ENCODE results near the gene MPPED1.

Gene MPPED1

DNA sequence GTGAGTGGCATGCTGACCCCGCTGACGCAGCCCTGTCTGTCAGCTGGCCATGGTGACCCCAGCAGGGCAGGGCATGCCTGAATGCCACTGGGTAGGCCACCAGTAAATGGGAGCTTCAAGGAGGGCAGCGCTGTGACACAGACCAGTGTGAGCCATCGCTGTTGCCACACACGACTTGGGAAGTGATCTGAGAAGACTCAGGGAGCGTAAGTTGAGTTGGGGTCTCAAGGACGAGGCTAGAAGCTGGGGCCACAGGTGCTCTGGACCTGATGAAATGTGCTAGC lies 28.2 kb downstream of the MPPED1 start:
- Mint-ChIP-seq H3K27ac (ENCODE audit: low read depth) (no peak overlapping the region), H3K27me3 (peaks cover 74% of the 10 kb centered on the region)
- no peak for ATAC-seq (replicated peaks; ENCODE audit: extremely low read depth, poor library complexity, severe bottlenecking)

DNA sequence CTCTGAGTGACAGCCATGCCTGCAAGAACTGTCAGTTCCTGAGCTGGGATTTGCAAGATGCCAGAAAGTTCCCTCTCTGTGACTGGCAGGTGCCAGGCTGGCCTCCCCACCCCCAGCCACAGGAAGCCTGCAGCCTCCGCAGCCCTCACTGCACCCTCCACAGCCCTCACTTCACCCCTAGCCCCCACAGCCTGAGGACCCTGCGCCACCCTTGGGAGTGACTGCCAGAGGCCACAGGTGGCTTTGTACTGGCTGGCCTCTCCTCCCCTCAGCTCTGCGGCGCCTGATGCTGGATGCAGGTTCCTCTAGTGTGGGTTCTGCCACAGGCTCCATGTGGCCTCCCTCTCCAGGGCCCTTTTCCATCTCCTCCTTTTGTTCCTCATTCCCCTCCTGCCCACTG lies 28.7 kb downstream of the MPPED1 start:
- Mint-ChIP-seq H3K27ac (ENCODE audit: low read depth) (no peak overlapping the region), H3K4me3 (no peak overlapping the region), H3K36me3 (ENCODE audit: insufficient read depth) (no peaks in the 10 kb centered on the region), H3K4me1 (no peaks in the 10 kb centered on the region), H3K27me3 (peaks cover 69% of the 10 kb centered on the region), H3K9me3 (no peaks in the 10 kb centered on the region)
- DNase-seq (ENCODE audit: low spot score in 2 of 2), result no peak
- ATAC-seq (replicated peaks; ENCODE audit: extremely low read depth, poor library complexity, severe bottlenecking), result no peak

More for the DNA sequence above, 28.2 kb downstream of the MPPED1 start:
- H3K9me3 Mint-ChIP-seq, result no peaks in the 10 kb centered on the region
- DNase-seq (ENCODE audit: low spot score in 2 of 2), result no peak
- no peaks in the 10 kb centered on the region for H3K36me3 Mint-ChIP-seq (ENCODE audit: insufficient read depth)
- H3K4me3 Mint-ChIP-seq, result no peak overlapping the region
- no peaks in the 10 kb centered on the region for H3K4me1 Mint-ChIP-seq

DNA sequence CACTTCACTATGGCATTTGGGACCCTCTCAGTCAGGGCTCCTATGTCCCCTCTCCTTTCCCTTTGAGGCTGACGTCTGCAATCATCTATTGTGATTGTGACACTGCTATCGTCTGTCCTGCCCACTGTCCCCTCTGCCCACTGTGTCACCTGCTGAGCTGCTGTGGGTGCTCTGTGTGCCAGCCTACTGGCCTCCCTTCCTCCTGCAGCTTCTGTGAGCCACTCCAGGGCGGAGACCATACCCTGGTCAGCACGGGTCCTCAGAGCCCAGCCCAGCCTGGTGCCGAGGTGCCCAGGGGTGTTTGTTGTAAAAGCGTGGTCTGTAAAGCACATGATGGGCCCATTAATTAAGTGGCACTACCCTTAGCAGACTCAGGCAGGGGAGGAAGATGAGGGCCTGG lies 29.4 kb downstream of the MPPED1 start:
- Mint-ChIP-seq H3K4me3 (no peak overlapping the region), H3K27ac (ENCODE audit: low read depth) (no peak overlapping the region)
- no peak for ATAC-seq (replicated peaks; ENCODE audit: extremely low read depth, poor library complexity, severe bottlenecking)

DNA sequence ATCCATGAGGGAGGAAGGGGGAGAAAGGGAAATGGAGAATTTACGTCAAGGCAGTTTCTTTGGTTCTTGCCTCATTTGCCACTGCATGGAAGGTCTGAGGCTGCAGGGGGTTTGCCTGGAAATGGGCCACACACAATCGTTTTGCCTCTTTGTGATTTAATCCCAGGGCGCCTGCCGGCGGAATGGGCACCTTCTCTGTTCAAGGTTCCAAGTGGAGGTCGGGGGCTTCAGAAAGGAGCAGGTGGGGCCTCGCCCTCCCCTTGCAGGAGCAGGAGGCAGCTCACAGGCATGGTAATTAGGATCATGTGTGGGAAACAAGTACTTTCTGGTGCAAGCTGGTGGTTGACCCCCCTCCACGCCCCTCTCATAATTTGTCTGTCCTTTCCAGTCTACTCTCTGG lies 29.9 kb downstream of the MPPED1 start:
- Mint-ChIP-seq H3K36me3 (ENCODE audit: insufficient read depth) (no peaks in the 10 kb centered on the region), H3K4me1 (no peaks in the 10 kb centered on the region), H3K9me3 (no peaks in the 10 kb centered on the region), H3K27me3 (peaks cover 74% of the 10 kb centered on the region), H3K4me3 (no peak overlapping the region), H3K27ac (ENCODE audit: low read depth) (no peak overlapping the region)
- no peak for DNase-seq (ENCODE audit: low spot score in 2 of 2)
- ATAC-seq (replicated peaks; ENCODE audit: extremely low read depth, poor library complexity, severe bottlenecking), result no peak

More for the DNA sequence above, 29.4 kb downstream of the MPPED1 start:
- Mint-ChIP-seq H3K9me3 (no peaks in the 10 kb centered on the region), H3K36me3 (ENCODE audit: insufficient read depth) (no peaks in the 10 kb centered on the region), H3K27me3 (peaks cover 73% of the 10 kb centered on the region), H3K4me1 (no peaks in the 10 kb centered on the region)
- DNase-seq (ENCODE audit: low spot score in 2 of 2), result no peak

DNA sequence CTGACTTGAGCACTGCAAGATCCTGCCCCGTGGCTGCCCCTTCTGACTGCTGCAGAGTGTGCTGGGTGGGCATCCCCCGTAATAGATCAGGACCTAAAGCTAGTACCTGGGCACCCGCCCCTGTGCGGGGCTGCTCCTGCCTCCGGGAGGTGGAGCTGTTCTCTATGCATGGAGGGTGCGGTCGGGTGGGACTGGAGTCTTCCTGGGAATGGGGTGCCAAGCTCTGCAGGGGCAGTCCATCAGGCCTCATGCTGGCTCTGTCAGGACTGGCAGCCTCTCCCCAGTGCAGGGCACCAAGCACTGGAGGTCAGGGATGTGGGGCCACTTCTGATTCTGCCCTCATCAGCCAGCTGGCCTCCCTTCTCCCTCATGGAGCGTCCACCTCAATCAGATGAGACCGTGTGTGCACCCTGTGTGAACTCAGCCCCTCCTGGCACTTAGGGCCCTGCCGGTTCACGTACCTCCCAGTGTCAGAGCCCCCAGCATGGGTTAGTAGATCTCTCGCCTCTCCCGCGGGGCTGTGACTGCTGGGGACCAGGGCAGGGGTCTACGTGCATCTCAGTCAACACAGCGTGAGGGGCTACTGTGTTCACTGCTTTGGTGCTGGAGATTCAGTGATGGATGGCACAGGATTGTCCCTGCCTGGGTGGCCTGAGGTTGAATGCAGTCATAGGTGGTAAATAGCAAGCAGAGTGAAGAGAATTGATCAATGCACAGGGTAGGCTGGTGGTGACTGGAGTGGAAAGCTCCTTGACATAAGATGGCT lies 30.8 kb downstream of the MPPED1 start:
- no peak overlapping the region for H3K4me3 Mint-ChIP-seq
- H3K36me3 Mint-ChIP-seq (ENCODE audit: insufficient read depth), result no peaks in the 10 kb centered on the region
- no peak overlapping the region for H3K27ac Mint-ChIP-seq (ENCODE audit: low read depth)
- H3K9me3 Mint-ChIP-seq, result no peaks in the 10 kb centered on the region
- DNase-seq (ENCODE audit: low spot score in 2 of 2) (no peak), ATAC-seq (replicated peaks; ENCODE audit: extremely low read depth, poor library complexity, severe bottlenecking) (no peak)
- no peaks in the 10 kb centered on the region for H3K4me1 Mint-ChIP-seq
- peaks cover 65% of the 10 kb centered on the region for H3K27me3 Mint-ChIP-seq

DNA sequence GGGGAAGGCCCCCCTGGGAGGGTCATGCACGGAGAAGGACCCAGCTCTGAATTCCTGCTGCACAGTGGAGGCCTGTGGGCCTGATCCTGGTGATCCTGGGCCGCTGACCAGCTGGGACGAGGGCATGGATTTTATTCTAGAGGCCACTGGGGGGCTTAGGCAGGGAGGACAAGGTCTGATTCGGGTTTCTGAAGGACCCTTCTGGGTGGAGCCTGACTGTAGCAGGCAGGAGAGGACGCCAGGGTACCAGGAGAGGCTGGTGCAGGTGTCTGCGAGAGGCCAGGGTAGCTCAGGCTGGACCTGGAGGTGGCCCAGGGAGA lies 31.3 kb downstream of the MPPED1 start:
- DNase-seq (ENCODE audit: low spot score in 2 of 2) (no peak), ATAC-seq (replicated peaks; ENCODE audit: extremely low read depth, poor library complexity, severe bottlenecking) (no peak)
- H3K36me3 Mint-ChIP-seq (ENCODE audit: insufficient read depth), result no peaks in the 10 kb centered on the region
- H3K9me3 Mint-ChIP-seq, result no peaks in the 10 kb centered on the region
- no peak overlapping the region for H3K4me3 Mint-ChIP-seq
- no peaks in the 10 kb centered on the region for H3K4me1 Mint-ChIP-seq
- no peak overlapping the region for H3K27ac Mint-ChIP-seq (ENCODE audit: low read depth)
- peaks cover 60% of the 10 kb centered on the region for H3K27me3 Mint-ChIP-seq

DNA sequence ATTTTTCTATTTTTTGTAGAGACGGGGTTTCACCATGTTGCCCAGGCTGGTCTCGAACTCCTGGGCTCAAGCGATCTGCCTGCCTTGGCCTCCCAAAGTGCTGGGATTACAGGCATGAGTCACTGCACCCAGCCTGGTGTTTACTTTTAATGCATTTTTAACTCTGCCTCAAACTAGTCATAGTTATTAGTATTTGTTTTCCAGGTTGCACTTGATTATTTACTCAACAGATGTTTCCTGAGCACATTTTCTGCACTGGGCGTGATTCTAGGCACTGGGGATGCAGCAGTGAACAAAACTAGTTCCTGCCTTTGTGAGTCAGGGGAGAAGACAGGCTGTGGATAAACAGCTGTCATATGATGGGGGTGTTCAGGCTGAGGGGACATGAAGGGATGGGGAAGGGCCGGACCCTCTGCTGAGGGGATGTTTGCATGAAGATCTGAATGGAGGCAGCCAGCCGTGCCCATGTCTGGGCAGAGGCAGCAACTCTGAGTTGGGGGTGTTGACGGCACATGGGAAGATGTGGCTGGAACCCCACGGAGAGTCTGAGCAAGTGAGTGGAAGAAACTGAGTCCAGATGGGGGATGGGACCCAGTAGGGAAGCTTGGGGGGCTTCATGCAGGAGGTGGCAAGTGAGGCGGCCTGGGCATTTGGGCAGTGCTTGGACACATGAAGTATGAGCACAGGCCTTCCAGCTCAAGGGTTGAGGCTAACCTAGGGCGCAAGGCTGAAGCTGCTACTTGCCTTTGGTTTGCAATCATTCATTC lies 34.4 kb downstream of the MPPED1 start:
- no peaks in the 10 kb centered on the region for H3K4me1 Mint-ChIP-seq
- ATAC-seq (replicated peaks; ENCODE audit: extremely low read depth, poor library complexity, severe bottlenecking), result no peak
- no peak overlapping the region for H3K4me3 Mint-ChIP-seq
- H3K36me3 Mint-ChIP-seq (ENCODE audit: insufficient read depth), result no peaks in the 10 kb centered on the region
- no peaks in the 10 kb centered on the region for H3K9me3 Mint-ChIP-seq
- no peak for DNase-seq (ENCODE audit: low spot score in 2 of 2)
- peaks cover 32% of the 10 kb centered on the region for H3K27me3 Mint-ChIP-seq
- no peak overlapping the region for H3K27ac Mint-ChIP-seq (ENCODE audit: low read depth)

DNA sequence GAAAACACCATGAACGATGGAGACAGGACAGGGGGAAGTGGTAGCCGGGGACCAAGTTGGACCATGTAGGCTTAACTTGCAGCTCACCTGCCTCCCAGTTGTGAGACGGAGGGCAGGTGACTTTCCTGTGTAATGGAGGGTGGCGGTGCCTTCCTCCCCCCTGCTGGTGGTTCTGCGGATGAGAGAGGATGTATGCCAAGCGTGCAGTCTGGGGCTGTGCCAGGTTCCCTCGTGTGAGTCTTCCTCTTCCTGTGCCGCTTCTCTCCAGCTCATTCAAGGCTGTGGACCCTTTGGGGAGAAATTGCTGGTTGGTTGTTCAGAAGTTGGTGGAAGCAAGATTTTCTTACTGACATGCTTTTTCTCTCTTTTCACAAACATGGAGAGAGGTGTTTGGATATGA lies 35.1 kb downstream of the MPPED1 start:
- DNase-seq (ENCODE audit: low spot score in 2 of 2) (no peak), ATAC-seq (replicated peaks; ENCODE audit: extremely low read depth, poor library complexity, severe bottlenecking) (no peak)
- H3K36me3 Mint-ChIP-seq (ENCODE audit: insufficient read depth), result no peaks in the 10 kb centered on the region
- no peak overlapping the region for H3K4me3 Mint-ChIP-seq
- no peaks in the 10 kb centered on the region for H3K9me3 Mint-ChIP-seq
- H3K4me1 Mint-ChIP-seq, result no peaks in the 10 kb centered on the region
- H3K27ac Mint-ChIP-seq (ENCODE audit: low read depth), result no peak overlapping the region
- H3K27me3 Mint-ChIP-seq, result peaks cover 32% of the 10 kb centered on the region

DNA sequence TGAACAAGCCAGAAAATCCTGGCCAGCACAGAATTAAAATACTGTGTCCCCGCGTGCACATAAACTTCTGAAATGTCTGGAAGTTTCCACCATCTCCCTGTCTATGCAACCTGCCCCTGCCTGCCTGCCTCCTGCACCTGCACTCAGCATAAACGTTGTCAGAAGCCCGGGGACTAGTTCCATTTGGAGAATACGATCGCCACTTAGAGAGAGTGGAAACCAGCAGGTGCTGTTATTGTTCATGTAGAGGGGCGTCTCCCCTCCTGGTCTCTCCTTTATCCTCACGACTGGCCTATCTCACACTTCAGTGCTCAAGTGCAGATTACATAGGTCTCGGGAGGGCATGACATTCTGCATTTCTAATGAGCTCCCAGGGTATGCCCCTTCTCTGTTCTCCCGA lies 35.6 kb downstream of the MPPED1 start:
- DNase-seq (ENCODE audit: low spot score in 2 of 2) (no peak), ATAC-seq (replicated peaks; ENCODE audit: extremely low read depth, poor library complexity, severe bottlenecking) (no peak)
- no peaks in the 10 kb centered on the region for H3K4me1 Mint-ChIP-seq
- H3K9me3 Mint-ChIP-seq, result no peaks in the 10 kb centered on the region
- peaks cover 32% of the 10 kb centered on the region for H3K27me3 Mint-ChIP-seq
- H3K36me3 Mint-ChIP-seq (ENCODE audit: insufficient read depth), result no peaks in the 10 kb centered on the region
- H3K27ac Mint-ChIP-seq (ENCODE audit: low read depth), result no peak overlapping the region
- no peak overlapping the region for H3K4me3 Mint-ChIP-seq

DNA sequence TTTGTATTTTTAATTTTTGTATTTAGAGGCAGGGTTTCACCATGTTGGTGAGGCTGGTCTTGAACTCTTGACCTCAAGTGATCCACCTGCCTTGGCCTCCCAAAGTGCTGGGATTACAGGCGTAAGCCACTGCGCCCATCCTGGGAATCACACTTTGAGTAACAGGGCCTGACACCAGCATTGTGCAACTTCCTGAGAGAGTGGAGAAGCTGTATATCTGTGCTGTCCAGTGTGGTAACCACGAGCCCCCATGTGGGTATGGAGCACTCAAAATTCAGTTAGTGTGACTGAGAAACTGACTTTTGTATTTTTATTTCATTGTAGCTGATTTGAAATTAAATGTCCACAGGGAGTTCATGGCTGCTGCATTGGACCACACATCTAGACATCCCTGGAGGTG lies 36.2 kb downstream of the MPPED1 start:
- no peaks in the 10 kb centered on the region for H3K36me3 Mint-ChIP-seq (ENCODE audit: insufficient read depth)
- no peaks in the 10 kb centered on the region for H3K4me1 Mint-ChIP-seq
- ATAC-seq (replicated peaks; ENCODE audit: extremely low read depth, poor library complexity, severe bottlenecking) (no peak), DNase-seq (ENCODE audit: low spot score in 2 of 2) (no peak)
- H3K9me3 Mint-ChIP-seq, result no peaks in the 10 kb centered on the region
- peaks cover 32% of the 10 kb centered on the region for H3K27me3 Mint-ChIP-seq
- no peak overlapping the region for H3K4me3 Mint-ChIP-seq
- no peak overlapping the region for H3K27ac Mint-ChIP-seq (ENCODE audit: low read depth)

DNA sequence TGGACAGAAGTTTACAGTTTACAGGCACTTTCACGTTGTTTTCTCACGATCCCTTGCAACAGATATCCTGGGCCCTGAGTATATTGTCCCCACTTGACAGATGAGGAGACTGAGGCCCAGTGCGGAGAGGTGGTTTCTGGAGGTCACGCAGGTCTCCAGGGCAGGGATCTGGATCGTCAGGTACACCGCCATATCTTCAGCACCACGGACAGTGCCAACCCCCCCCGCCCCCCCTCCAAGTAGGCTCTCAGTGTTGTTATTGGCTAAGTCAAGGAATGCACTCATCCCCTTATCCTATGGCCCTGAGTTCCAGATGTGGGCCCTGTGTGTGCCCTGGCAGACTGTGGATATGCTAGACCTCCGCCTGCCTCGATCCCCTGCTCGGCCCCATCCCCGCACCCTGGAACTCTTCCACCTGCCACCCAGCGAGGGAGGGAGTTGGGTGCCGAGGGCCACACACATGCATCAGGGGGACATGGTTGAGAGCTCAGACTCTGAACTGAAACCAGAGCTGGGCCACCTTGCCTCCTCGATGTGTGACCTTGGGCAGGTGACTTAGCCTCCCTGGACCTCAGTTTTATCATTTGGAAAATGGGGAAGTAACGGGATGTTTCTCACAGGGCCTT lies 37.5 kb downstream of the MPPED1 start:
- no peaks in the 10 kb centered on the region for H3K36me3 Mint-ChIP-seq (ENCODE audit: insufficient read depth)
- no peak overlapping the region for H3K27ac Mint-ChIP-seq (ENCODE audit: low read depth)
- no peak overlapping the region for H3K4me3 Mint-ChIP-seq
- DNase-seq (ENCODE audit: low spot score in 2 of 2) (no peak), ATAC-seq (replicated peaks; ENCODE audit: extremely low read depth, poor library complexity, severe bottlenecking) (no peak)
- H3K9me3 Mint-ChIP-seq, result no peaks in the 10 kb centered on the region
- peaks cover 36% of the 10 kb centered on the region for H3K27me3 Mint-ChIP-seq
- no peaks in the 10 kb centered on the region for H3K4me1 Mint-ChIP-seq

DNA sequence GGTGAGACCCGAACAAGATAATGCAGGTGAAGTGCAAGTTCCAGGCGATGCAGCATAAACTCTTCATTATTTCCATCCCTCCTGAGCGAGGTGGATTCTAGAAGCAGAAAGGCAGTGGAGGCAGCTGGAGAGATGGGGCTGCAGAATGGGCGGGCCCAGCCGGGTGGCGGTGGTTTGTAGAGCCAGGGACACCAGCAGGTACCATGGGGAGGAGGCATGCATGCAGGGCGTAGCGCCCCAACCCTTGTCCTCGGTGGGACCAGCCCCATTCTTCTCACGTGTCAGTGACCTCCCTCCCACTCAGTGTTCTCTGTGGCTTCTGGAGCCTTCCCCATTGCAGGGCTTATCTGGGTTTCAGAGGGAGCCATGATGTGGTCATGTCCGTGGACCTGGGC lies 38.0 kb downstream of the MPPED1 start:
- Mint-ChIP-seq H3K9me3 (no peaks in the 10 kb centered on the region), H3K4me3 (no peak overlapping the region), H3K4me1 (no peaks in the 10 kb centered on the region), H3K36me3 (ENCODE audit: insufficient read depth) (no peaks in the 10 kb centered on the region), H3K27ac (ENCODE audit: low read depth) (no peak overlapping the region), H3K27me3 (peaks cover 41% of the 10 kb centered on the region)
- ATAC-seq (replicated peaks; ENCODE audit: extremely low read depth, poor library complexity, severe bottlenecking) (no peak), DNase-seq (ENCODE audit: low spot score in 2 of 2) (no peak)

DNA sequence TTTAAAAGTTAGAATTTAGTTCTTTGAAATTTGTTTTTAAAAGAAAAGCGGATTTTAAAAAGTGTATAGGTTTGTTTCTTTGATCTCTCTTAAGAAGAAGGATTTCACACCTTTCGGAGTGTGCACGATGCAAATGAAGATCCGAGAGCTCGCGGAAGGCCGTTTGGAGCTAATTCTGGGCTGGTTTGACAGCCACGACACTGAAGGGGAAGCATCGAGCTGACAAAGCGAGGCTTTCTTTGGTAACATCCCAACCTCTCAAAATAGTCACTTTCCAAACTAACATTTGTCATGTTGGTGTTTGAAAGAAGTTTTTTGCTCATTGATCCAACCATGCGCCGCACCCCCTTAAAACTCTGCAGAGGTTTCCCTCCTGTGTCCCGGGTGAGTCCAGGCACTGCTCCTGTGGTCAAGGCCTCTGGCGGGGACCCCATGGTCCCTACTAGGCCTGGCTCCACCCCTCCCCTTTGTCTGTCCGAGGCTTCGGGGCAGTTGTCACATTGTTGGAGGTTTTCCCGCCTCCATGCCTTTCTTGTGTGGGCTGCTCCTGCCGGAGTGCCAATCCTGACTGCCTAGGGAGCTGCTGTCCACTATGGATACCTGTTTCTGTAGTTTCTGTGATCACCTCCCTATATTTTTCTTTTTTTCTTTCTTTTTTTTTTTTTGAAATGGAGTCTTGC lies 39.7 kb downstream of the MPPED1 start:
- Mint-ChIP-seq H3K9me3 (no peaks in the 10 kb centered on the region), H3K27me3 (peaks cover 49% of the 10 kb centered on the region), H3K4me1 (no peaks in the 10 kb centered on the region), H3K36me3 (ENCODE audit: insufficient read depth) (no peaks in the 10 kb centered on the region), H3K4me3 (no peak overlapping the region), H3K27ac (ENCODE audit: low read depth) (no peak overlapping the region)
- no peak for DNase-seq (ENCODE audit: low spot score in 2 of 2)
- no peak for ATAC-seq (replicated peaks; ENCODE audit: extremely low read depth, poor library complexity, severe bottlenecking)
